ENCODE data around the gene CAPN5.

Gene CAPN5

GRCh38 chr11:77067861-77068443 lies 1.2 kb downstream of the CAPN5 start:
- no peak for DNase-seq

GRCh38 chr11:77068457-77069335 lies 1.9 kb downstream of the CAPN5 start:
- no peak for DNase-seq

GRCh38 chr11:77069336-77069968 lies 2.7 kb downstream of the CAPN5 start:
- DNase-seq = no peak

- DNase-seq = no peak
Measured at GRCh38 chr11:77069969-77070582, 3.3 kb downstream of the CAPN5 start.

- no peak for DNase-seq
Measured at GRCh38 chr11:77071077-77071476, 4.3 kb downstream of the CAPN5 start.

GRCh38 chr11:77071671-77072605 lies 5.2 kb downstream of the CAPN5 start:
- DNase-seq = no peak

- DNase-seq = peak; percentile 13
Measured at GRCh38 chr11:77072851-77073327, 6.1 kb downstream of the CAPN5 start.

- no peak for DNase-seq
Measured at GRCh38 chr11:77073328-77074001, 6.7 kb downstream of the CAPN5 start.

GRCh38 chr11:77074205-77074604 lies 7.4 kb downstream of the CAPN5 start:
- DNase-seq = no peak

GRCh38 chr11:77074626-77075221 lies 8.0 kb downstream of the CAPN5 start:
- DNase-seq = no peak

GRCh38 chr11:77075425-77075905 lies 8.7 kb downstream of the CAPN5 start:
- DNase-seq = no peak

- no peak for DNase-seq
Measured at GRCh38 chr11:77079666-77080065, 12.9 kb downstream of the CAPN5 start.

- no peak for DNase-seq
Measured at GRCh38 chr11:77080643-77081210, 14.0 kb downstream of the CAPN5 start.

GRCh38 chr11:77081381-77081851 lies 14.6 kb downstream of the CAPN5 start:
- no peak for DNase-seq

GRCh38 chr11:77081976-77082836 lies 15.4 kb downstream of the CAPN5 start:
- DNase-seq = no peak

- DNase-seq = peak; percentile 45
Measured at GRCh38 chr11:77082838-77083565, 16.2 kb downstream of the CAPN5 start.

GRCh38 chr11:77083566-77084245 lies 16.9 kb downstream of the CAPN5 start:
- no peak for DNase-seq

- DNase-seq = no peak
Measured at GRCh38 chr11:77084581-77085191, 17.9 kb downstream of the CAPN5 start.

Measured in CD4-positive, alpha-beta T cell treated with Interleukin-10 for 1 hour (primary cell).